Activated naive CD4-positive, alpha-beta T cell treated with anti-CD3 and anti-CD28 coated beads for 36 hours (primary cell): ENCODE data around the gene CLSTN1. TPM values are rescaled to one million over a fixed set of nuclear protein-coding genes. Genes with fewer than 3 reads are reported as not detected.

ENCODE experiments used
- CTCF ChIA-PET: fragments of 350-600 bp; sonication (Branson Sonifier 250); formaldehyde crosslinking; loops from one replicate; lab custom pipeline; 2021; ENCODE audit warnings: antibody characterized with exemption; lab: Charles Lee
- DNase-seq: peaks from one replicate; pipeline ENCODE4 v3.0.0-alpha.2; 2020
- H3K27ac Mint-ChIP-seq: one replicate; pipeline ENCODE4 v1.8.0; 2021; ENCODE audit warnings: mild to moderate bottlenecking, mixed read lengths
- H3K27me3 Mint-ChIP-seq: one replicate; pipeline ENCODE4 v1.8.0; 2021; ENCODE audit warnings: low read depth, mixed read lengths
- H3K36me3 Mint-ChIP-seq: one replicate; pipeline ENCODE4 v1.8.0; 2021; ENCODE audit warnings: low read depth, mixed read lengths
- H3K4me1 Mint-ChIP-seq: one replicate; pipeline ENCODE4 v1.8.0; 2021; ENCODE audit warnings: low read depth, mixed read lengths
- H3K4me3 Mint-ChIP-seq: one replicate; pipeline ENCODE4 v1.8.0; 2021; ENCODE audit warnings: mild to moderate bottlenecking, moderate library complexity, mixed read lengths
- H3K9me3 Mint-ChIP-seq: one replicate; pipeline ENCODE4 v1.8.0; 2021; ENCODE audit warnings: mixed read lengths
- intact Hi-C: fragments of 100-400 bp; cut with micrococcal nuclease; formaldehyde crosslinking; loops from one replicate; pipeline ENCODE4 v1.15.1; 2023
- total RNA-seq, 2 experiments: library from RNA; stranded (reverse); gene quantifications; one replicate each; pipeline ENCODE4 v1.2.3, GENCODE V29; 2021

CLSTN1 gene
- total RNA-seq, 2 experiments from 2014 or later = 24.0 to 24.9 TPM

DNA sequence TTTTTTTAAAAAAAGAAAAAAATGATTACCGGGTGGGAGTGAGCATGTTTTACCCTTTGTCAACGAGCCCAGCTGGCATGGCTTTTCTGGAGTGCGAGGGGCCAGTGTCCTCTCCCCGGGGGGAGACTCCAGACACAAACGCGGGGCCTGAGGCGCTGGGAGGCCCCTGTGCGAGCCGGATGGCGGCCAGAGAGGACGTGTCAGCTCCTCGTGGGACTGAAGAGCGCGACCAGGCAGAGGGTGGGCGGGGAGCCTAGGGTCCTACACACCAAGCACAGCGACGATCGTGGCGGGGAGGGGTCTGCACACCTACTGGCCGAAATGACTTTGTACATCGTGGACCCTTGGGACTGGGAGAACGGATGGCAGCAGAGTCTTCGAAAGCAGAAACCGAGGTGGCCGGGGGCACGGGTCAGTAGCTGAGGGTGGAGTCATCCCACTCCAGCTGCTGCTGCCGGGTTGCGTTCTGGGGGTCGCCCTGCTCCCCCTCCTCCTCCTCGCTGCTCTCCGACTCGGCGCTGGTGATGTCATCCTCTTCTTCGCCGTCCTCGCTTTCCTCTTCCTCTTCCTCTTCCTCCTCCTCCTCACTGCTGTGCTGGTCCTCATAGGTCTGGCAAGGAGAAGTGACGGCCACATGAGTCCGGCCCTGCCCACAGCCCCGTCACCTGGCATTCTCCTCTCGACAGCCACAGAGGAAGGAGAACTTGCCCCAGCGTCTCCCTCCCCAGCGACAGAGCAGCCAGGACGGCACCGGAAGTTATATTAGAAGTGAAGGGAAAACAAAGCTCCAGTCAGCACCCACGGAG lies 93.5 kb downstream of the CLSTN1 start:
- no peaks in the 10 kb centered on the region for H3K27me3 Mint-ChIP-seq
- H3K4me3 Mint-ChIP-seq = no peak overlapping the region
- H3K27ac Mint-ChIP-seq = peak overlapping the region; percentile 55
- CTCF ChIA-PET = interaction anchor here (1.0 kb wide), 1 partner anchor 114 kb away, joined by 3 read pairs; no protein-coding TSS in a partner anchor
- intact Hi-C loops = no loop called here
- peaks cover 61% of the 10 kb centered on the region for H3K36me3 Mint-ChIP-seq
- peaks cover 61% of the 10 kb centered on the region for H3K4me1 Mint-ChIP-seq
- DNase-seq = no peak
- H3K9me3 Mint-ChIP-seq = no peaks in the 10 kb centered on the region

- Mint-ChIP-seq H3K4me3 (no peak overlapping the region), H3K4me1 (peaks cover 67% of the 10 kb centered on the region), H3K27me3 (no peaks in the 10 kb centered on the region), H3K9me3 (no peaks in the 10 kb centered on the region), H3K27ac (peak overlapping the region; percentile 93), H3K36me3 (peaks cover 67% of the 10 kb centered on the region)
- DNase-seq = no peak
- intact Hi-C loops = loop anchor here (2.0 kb wide), 3 partner anchors 95 to 141 kb away; partner anchors contain the start of gene TMEM201
- CTCF ChIA-PET = interaction anchor here (1.7 kb wide), 1 partner anchor 101 kb away, joined by 5 read pairs; no protein-coding TSS in a partner anchor
Measured at GRCh38 chr1:9729523-9729922, 94.2 kb downstream of the CLSTN1 start.

- peaks cover 1% of the 10 kb centered on the region for H3K9me3 Mint-ChIP-seq
- H3K4me1 Mint-ChIP-seq = peaks cover 72% of the 10 kb centered on the region
- H3K27ac Mint-ChIP-seq = peak overlapping the region; percentile 93
- H3K36me3 Mint-ChIP-seq = peaks cover 68% of the 10 kb centered on the region
- CTCF ChIA-PET = interaction anchor here (0.6 to 1.7 kb wide), 3 partner anchors 11 to 174 kb away, joined by 3 to 5 read pairs (median 3); no protein-coding TSS in a partner anchor
- H3K4me3 Mint-ChIP-seq = peak overlapping the region; percentile 64
- H3K27me3 Mint-ChIP-seq = no peaks in the 10 kb centered on the region
- peak; percentile 84 for DNase-seq
- intact Hi-C loops = loop anchor here (1.0 to 2.0 kb wide), 10 partner anchors 11 to 442 kb away; partner anchors contain the start of gene TMEM201
Measured at GRCh38 chr1:9728451-9729295, 95.1 kb downstream of the CLSTN1 start.

DNA sequence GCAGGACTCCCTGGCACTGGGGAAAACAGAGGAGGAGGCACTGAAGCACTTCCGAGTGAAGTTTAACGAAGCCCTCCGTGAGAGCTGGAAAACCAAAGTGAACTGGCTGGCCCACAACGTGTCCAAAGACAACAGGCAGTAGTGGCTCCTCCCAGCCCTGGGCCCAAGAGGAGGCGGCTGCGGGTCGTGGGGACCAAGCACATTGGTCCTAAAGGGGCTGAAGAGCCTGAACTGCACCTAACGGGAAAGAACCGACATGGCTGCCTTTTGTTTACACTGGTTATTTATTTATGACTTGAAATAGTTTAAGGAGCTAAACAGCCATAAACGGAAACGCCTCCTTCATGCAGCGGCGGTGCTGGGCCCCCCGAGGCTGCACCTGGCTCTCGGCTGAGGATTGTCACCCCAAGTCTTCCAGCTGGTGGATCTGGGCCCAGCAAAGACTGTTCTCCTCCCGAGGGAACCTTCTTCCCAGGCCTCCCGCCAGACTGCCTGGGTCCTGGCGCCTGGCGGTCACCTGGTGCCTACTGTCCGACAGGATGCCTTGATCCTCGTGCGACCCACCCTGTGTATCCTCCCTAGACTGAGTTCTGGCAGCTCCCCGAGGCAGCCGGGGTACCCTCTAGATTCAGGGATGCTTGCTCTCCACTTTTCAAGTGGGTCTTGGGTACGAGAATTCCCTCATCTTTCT lies 96.7 kb downstream of the CLSTN1 start:
- intact Hi-C loops = no loop called here
- Mint-ChIP-seq H3K27ac (no peak overlapping the region), H3K4me1 (peaks cover 71% of the 10 kb centered on the region), H3K27me3 (no peaks in the 10 kb centered on the region), H3K9me3 (peaks cover 10% of the 10 kb centered on the region), H3K4me3 (no peak overlapping the region), H3K36me3 (peaks cover 74% of the 10 kb centered on the region)
- CTCF ChIA-PET = interaction anchor here (1.2 to 14.9 kb wide), 3 partner anchors 10 to 141 kb away, joined by 3 to 134 read pairs (median 6); no protein-coding TSS in a partner anchor
- DNase-seq = no peak

- no peak overlapping the region for H3K27ac Mint-ChIP-seq
- H3K4me1 Mint-ChIP-seq = peaks cover 67% of the 10 kb centered on the region
- H3K9me3 Mint-ChIP-seq = peaks cover 10% of the 10 kb centered on the region
- intact Hi-C loops = no loop called here
- H3K27me3 Mint-ChIP-seq = no peaks in the 10 kb centered on the region
- CTCF ChIA-PET = interaction anchor here (0.8 to 14.9 kb wide), 4 partner anchors 9 to 142 kb away, joined by 3 to 134 read pairs (median 4); no protein-coding TSS in a partner anchor
- no peak overlapping the region for H3K4me3 Mint-ChIP-seq
- no peak for DNase-seq
- peaks cover 73% of the 10 kb centered on the region for H3K36me3 Mint-ChIP-seq
Measured at GRCh38 chr1:9726406-9726805, 97.4 kb downstream of the CLSTN1 start.

GRCh38 chr1:9724706-9725476 lies 98.9 kb downstream of the CLSTN1 start:
- Mint-ChIP-seq H3K4me3 (no peak overlapping the region), H3K36me3 (peaks cover 67% of the 10 kb centered on the region), H3K9me3 (peaks cover 10% of the 10 kb centered on the region), H3K4me1 (peaks cover 64% of the 10 kb centered on the region), H3K27me3 (no peaks in the 10 kb centered on the region), H3K27ac (no peak overlapping the region)
- peak; percentile 78 for DNase-seq
- intact Hi-C loops = loop anchor here (2.0 kb wide), 1 partner anchor 98 kb away; no protein-coding TSS in a partner anchor
- CTCF ChIA-PET = interaction anchor here (0.5 to 14.9 kb wide), 7 partner anchors 9 to 317 kb away, joined by 3 to 134 read pairs (median 4); no protein-coding TSS in a partner anchor

DNA sequence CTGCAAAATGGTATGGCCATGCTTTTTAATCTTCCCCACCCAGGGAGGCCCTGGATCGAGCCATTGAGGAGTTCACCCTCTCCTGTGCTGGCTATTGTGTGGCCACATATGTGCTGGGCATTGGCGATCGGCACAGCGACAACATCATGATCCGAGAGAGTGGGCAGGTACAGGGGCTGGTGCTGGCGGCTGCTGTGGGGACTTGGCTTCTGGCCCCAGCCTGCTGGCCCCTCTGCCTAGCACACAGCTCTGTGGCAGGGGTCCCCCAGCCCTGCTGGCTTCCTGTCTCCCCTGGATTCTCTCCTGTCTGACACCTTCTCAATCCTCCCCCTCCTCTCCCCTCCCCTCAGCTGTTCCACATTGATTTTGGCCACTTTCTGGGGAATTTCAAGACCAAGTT lies 99.8 kb downstream of the CLSTN1 start:
- H3K4me3 Mint-ChIP-seq = no peak overlapping the region
- intact Hi-C loops = loop anchor here (2.0 kb wide), 1 partner anchor 97 kb away; no protein-coding TSS in a partner anchor
- H3K36me3 Mint-ChIP-seq = peaks cover 62% of the 10 kb centered on the region
- no peak overlapping the region for H3K27ac Mint-ChIP-seq
- no peaks in the 10 kb centered on the region for H3K27me3 Mint-ChIP-seq
- peaks cover 10% of the 10 kb centered on the region for H3K9me3 Mint-ChIP-seq
- CTCF ChIA-PET = interaction anchor here (0.7 to 14.9 kb wide), 3 partner anchors 9 to 95 kb away, joined by 3 to 134 read pairs (median 4); no protein-coding TSS in a partner anchor
- H3K4me1 Mint-ChIP-seq = peaks cover 66% of the 10 kb centered on the region
- DNase-seq = no peak

DNA sequence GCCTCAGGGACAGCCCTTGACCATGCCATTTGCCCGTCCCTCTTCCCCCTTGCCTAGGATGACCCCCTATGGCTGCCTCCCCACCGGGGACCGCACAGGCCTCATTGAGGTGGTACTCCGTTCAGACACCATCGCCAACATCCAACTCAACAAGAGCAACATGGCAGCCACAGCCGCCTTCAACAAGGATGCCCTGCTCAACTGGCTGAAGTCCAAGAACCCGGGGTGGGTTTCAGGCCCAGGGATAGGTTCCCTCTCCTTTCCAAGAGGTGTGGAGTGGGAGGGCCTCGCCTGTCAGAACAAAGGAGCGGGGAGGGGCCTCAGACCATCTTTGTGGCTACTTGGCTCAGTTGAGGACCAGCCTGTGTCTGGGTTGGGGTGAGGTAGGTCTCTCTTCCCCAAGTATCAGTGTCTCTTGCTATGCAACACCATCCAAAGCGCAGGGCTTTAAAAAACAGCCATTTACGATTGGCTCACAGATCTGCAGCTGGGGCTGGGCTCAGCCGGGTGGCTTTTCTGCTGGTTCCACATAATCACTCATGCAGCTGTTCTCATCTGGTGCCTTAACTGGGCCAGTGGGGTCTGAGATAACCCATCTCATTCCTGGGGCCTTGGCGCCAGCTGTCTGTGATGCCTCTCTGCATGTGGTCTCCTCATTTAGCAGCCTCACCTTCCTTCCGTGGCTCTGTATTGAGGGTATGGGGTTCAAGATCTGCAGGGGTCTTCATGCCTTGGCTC lies 100.5 kb downstream of the CLSTN1 start:
- H3K27me3 Mint-ChIP-seq = no peaks in the 10 kb centered on the region
- peaks cover 57% of the 10 kb centered on the region for H3K36me3 Mint-ChIP-seq
- H3K9me3 Mint-ChIP-seq = peaks cover 10% of the 10 kb centered on the region
- H3K4me1 Mint-ChIP-seq = peaks cover 64% of the 10 kb centered on the region
- H3K4me3 Mint-ChIP-seq = no peak overlapping the region
- CTCF ChIA-PET = interaction anchor here (0.7 to 14.9 kb wide), 3 partner anchors 9 to 94 kb away, joined by 3 to 134 read pairs (median 4); no protein-coding TSS in a partner anchor
- no peak for DNase-seq
- intact Hi-C loops = no loop called here
- H3K27ac Mint-ChIP-seq = no peak overlapping the region

DNA sequence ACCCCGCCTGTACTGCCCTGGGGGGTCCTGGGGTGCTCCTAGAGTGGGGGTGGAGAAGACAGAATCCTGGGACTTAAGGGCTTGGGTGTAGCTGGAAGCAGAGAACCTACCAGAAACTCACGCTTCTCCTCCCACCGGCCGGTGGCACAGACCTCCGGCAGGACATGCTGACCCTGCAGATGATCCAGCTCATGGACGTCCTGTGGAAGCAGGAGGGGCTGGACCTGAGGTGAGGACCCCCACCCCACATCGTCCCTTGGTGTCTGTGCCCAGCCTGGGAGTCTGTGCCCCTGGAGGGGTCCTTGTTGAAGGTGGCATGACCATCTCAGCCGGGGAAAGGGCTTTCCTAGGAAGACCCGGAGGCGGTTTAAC lies 101.4 kb downstream of the CLSTN1 start:
- H3K4me3 Mint-ChIP-seq = no peak overlapping the region
- no peaks in the 10 kb centered on the region for H3K27me3 Mint-ChIP-seq
- no peak for DNase-seq
- peaks cover 64% of the 10 kb centered on the region for H3K4me1 Mint-ChIP-seq
- H3K27ac Mint-ChIP-seq = no peak overlapping the region
- H3K36me3 Mint-ChIP-seq = peaks cover 55% of the 10 kb centered on the region
- peaks cover 10% of the 10 kb centered on the region for H3K9me3 Mint-ChIP-seq
- intact Hi-C loops = no loop called here
- CTCF ChIA-PET = interaction anchor here (0.8 to 14.9 kb wide), 6 partner anchors 12 to 94 kb away, joined by 3 to 134 read pairs (median 6); no protein-coding TSS in a partner anchor

GRCh38 chr1:9721606-9722377 lies 102.0 kb downstream of the CLSTN1 start:
- H3K36me3 Mint-ChIP-seq = peaks cover 55% of the 10 kb centered on the region
- H3K27ac Mint-ChIP-seq = no peak overlapping the region
- H3K4me1 Mint-ChIP-seq = peaks cover 61% of the 10 kb centered on the region
- DNase-seq = peak; percentile 85
- no peaks in the 10 kb centered on the region for H3K27me3 Mint-ChIP-seq
- intact Hi-C loops = no loop called here
- H3K9me3 Mint-ChIP-seq = peaks cover 10% of the 10 kb centered on the region
- no peak overlapping the region for H3K4me3 Mint-ChIP-seq
- CTCF ChIA-PET = interaction anchor here (0.8 to 14.9 kb wide), 13 partner anchors 9 to 144 kb away, joined by 3 to 134 read pairs (median 4); no protein-coding TSS in a partner anchor
